HEK293 (cell line): Measurements from ENCODE around the gene PPP2R2D.

Experiments used
- MEIS1 ChIP-seq: sonication (generic); formaldehyde crosslinking; IDR thresholded peaks from 2 replicates; pipeline ENCODE4 v1.8.1; 2022; ENCODE audit warnings: missing genetic modification reagents, mild to moderate bottlenecking, borderline replicate concordance
- YY1 ChIP-seq: fragments of 450-650 bp; formaldehyde crosslinking; IDR thresholded peaks from 2 replicates; pipeline ENCODE4 v1.5.1; 2018; ENCODE audit warnings: missing biosample characterization, missing genetic modification characterization
- ZNF175 ChIP-seq: fragments of 450-650 bp; formaldehyde crosslinking; IDR thresholded peaks from 2 replicates; pipeline ENCODE4 v1.5.1; 2016; ENCODE audit warnings: missing biosample characterization, missing genetic modification characterization
- ZNF221 ChIP-seq: fragments of 450-650 bp; formaldehyde crosslinking; IDR thresholded peaks from 2 replicates; pipeline ENCODE4 v1.5.1; 2017; ENCODE audit warnings: missing biosample characterization, missing genetic modification characterization, borderline replicate concordance
- ZNF311 ChIP-seq: fragments of 450-650 bp; formaldehyde crosslinking; IDR thresholded peaks from 2 replicates; pipeline ENCODE4 v1.5.1; 2017; ENCODE audit warnings: missing biosample characterization, missing genetic modification characterization, borderline replicate concordance
- ZNF404 ChIP-seq: fragments of 450-650 bp; formaldehyde crosslinking; IDR thresholded peaks from 2 replicates; pipeline ENCODE4 v1.5.1; 2017; ENCODE audit warnings: missing biosample characterization, missing genetic modification characterization
- ZNF707 ChIP-seq: fragments of 450-650 bp; formaldehyde crosslinking; IDR thresholded peaks from 2 replicates; pipeline ENCODE4 v1.5.1; 2016; ENCODE audit warnings: missing biosample characterization, missing genetic modification characterization
- TF ChIP-seq, protein P1 (sequence below): fragments of 450-650 bp; formaldehyde crosslinking; IDR thresholded peaks from 2 replicates; pipeline ENCODE4 v1.5.1; 2017; ENCODE audit warnings: missing biosample characterization, missing genetic modification characterization
- TF ChIP-seq, protein P2 (sequence below): fragments of 450-650 bp; formaldehyde crosslinking; IDR thresholded peaks from 2 replicates; pipeline ENCODE4 v1.5.1; 2016; ENCODE audit warnings: missing biosample characterization, missing genetic modification characterization
- TF ChIP-seq, protein P3 (sequence below): fragments of 450-650 bp; formaldehyde crosslinking; IDR thresholded peaks from 2 replicates; pipeline ENCODE4 v1.5.1; 2016; ENCODE audit warnings: missing biosample characterization, missing genetic modification characterization
- TF ChIP-seq, protein P4 (sequence below): fragments of 450-650 bp; formaldehyde crosslinking; IDR thresholded peaks from 2 replicates; pipeline ENCODE4 v1.5.1; 2017; ENCODE audit warnings: missing biosample characterization, missing genetic modification characterization
- TF ChIP-seq, protein P5 (sequence below): fragments of 450-650 bp; formaldehyde crosslinking; IDR thresholded peaks from 2 replicates; pipeline ENCODE4 v1.5.1; 2016; ENCODE audit warnings: missing biosample characterization, missing genetic modification characterization
- TF ChIP-seq, protein P6 (sequence below): IDR thresholded peaks from 2 replicates; pipeline ENCODE4 v1.6.1; 2011; ENCODE audit warnings: mild to moderate bottlenecking, low read depth, low read length, borderline replicate concordance

DNA sequence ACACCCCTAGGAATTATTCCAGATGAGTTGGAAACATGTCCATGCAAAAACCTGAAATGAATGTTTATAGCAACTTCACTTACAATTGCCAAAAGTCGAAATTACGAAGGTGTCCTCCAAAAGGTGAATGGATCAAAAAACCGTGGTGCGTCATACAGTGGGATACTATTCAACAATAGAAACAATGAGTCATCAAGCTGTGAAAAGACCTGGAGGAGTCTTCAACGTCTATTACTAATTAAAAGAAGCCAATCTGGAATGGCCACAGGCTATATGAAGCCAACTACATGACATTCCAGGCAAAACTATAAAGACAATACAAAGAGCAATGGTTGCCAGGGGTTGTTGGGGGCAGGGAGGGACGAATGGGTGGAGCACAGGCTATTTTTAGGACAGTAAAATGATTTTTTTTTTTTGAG lies 12.6 kb upstream of the PPP2R2D start:
- TF ChIP-seq, protein P1, sequence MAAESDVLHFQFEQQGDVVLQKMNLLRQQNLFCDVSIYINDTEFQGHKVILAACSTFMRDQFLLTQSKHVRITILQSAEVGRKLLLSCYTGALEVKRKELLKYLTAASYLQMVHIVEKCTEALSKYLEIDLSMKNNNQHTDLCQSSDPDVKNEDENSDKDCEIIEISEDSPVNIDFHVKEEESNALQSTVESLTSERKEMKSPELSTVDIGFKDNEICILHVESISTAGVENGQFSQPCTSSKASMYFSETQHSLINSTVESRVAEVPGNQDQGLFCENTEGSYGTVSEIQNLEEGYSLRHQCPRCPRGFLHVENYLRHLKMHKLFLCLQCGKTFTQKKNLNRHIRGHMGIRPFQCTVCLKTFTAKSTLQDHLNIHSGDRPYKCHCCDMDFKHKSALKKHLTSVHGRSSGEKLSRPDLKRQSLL: no peak
- TF ChIP-seq YY1 (tag by site-specific recombination) (no peak), ZNF311 (tag by site-specific recombination) (no peak), ZNF175 (tag by site-specific recombination) (no peak), ZNF221 (no peak), ZNF404 (tag by site-specific recombination) (no peak), MEIS1 (CRISPR knock-in tag) (no peak), ZNF707 (tag by site-specific recombination) (no peak)
- TF ChIP-seq, protein P2, sequence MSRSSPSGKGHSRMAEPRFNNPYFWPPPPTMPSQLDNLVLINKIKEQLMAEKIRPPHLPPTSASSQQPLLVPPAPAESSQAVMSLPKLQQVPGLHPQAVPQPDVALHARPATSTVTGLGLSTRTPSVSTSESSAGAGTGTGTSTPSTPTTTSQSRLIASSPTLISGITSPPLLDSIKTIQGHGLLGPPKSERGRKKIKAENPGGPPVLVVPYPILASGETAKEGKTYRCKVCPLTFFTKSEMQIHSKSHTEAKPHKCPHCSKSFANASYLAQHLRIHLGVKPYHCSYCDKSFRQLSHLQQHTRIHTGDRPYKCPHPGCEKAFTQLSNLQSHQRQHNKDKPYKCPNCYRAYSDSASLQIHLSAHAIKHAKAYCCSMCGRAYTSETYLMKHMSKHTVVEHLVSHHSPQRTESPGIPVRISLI (tag by site-specific recombination): no peak
- TF ChIP-seq, protein P3, sequence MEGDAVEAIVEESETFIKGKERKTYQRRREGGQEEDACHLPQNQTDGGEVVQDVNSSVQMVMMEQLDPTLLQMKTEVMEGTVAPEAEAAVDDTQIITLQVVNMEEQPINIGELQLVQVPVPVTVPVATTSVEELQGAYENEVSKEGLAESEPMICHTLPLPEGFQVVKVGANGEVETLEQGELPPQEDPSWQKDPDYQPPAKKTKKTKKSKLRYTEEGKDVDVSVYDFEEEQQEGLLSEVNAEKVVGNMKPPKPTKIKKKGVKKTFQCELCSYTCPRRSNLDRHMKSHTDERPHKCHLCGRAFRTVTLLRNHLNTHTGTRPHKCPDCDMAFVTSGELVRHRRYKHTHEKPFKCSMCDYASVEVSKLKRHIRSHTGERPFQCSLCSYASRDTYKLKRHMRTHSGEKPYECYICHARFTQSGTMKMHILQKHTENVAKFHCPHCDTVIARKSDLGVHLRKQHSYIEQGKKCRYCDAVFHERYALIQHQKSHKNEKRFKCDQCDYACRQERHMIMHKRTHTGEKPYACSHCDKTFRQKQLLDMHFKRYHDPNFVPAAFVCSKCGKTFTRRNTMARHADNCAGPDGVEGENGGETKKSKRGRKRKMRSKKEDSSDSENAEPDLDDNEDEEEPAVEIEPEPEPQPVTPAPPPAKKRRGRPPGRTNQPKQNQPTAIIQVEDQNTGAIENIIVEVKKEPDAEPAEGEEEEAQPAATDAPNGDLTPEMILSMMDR (tag by site-specific recombination): no peak
- TF ChIP-seq, protein P4, sequence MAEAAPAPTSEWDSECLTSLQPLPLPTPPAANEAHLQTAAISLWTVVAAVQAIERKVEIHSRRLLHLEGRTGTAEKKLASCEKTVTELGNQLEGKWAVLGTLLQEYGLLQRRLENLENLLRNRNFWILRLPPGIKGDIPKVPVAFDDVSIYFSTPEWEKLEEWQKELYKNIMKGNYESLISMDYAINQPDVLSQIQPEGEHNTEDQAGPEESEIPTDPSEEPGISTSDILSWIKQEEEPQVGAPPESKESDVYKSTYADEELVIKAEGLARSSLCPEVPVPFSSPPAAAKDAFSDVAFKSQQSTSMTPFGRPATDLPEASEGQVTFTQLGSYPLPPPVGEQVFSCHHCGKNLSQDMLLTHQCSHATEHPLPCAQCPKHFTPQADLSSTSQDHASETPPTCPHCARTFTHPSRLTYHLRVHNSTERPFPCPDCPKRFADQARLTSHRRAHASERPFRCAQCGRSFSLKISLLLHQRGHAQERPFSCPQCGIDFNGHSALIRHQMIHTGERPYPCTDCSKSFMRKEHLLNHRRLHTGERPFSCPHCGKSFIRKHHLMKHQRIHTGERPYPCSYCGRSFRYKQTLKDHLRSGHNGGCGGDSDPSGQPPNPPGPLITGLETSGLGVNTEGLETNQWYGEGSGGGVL (tag by site-specific recombination): no peak
- TF ChIP-seq, protein P5, sequence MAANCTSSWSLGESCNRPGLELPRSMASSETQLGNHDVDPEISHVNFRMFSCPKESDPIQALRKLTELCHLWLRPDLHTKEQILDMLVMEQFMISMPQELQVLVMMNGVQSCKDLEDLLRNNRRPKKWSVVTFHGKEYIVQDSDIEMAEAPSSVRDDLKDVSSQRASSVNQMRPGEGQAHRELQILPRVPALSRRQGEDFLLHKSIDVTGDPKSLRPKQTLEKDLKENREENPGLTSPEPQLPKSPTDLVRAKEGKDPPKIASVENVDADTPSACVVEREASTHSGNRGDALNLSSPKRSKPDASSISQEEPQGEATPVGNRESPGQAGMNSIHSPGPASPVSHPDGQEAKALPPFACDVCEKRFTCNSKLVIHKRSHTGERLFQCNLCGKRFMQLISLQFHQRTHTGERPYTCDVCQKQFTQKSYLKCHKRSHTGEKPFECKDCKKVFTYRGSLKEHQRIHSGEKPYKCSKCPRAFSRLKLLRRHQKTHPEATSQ: no peak
- TF ChIP-seq, protein P6, sequence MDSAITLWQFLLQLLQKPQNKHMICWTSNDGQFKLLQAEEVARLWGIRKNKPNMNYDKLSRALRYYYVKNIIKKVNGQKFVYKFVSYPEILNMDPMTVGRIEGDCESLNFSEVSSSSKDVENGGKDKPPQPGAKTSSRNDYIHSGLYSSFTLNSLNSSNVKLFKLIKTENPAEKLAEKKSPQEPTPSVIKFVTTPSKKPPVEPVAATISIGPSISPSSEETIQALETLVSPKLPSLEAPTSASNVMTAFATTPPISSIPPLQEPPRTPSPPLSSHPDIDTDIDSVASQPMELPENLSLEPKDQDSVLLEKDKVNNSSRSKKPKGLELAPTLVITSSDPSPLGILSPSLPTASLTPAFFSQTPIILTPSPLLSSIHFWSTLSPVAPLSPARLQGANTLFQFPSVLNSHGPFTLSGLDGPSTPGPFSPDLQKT: no peak
